Neural cell (in vitro differentiated cells): ENCODE data around the gene TRPM2.

Experiments
- TF ChIP-seq, protein P1 (sequence below): IDR thresholded peaks from 2 replicates; pipeline ENCODE4 v1.6.1; 2012; ENCODE audit warnings: borderline replicate concordance
- TF ChIP-seq, protein P2 (sequence below): fragments of 450-650 bp; IDR thresholded peaks from 2 replicates; pipeline ENCODE4 v1.5.1; 2014; ENCODE audit warnings: antibody characterized with exemption, mild to moderate bottlenecking, moderate library complexity; ENCODE audit not compliant: poor library complexity, severe bottlenecking

DNA sequence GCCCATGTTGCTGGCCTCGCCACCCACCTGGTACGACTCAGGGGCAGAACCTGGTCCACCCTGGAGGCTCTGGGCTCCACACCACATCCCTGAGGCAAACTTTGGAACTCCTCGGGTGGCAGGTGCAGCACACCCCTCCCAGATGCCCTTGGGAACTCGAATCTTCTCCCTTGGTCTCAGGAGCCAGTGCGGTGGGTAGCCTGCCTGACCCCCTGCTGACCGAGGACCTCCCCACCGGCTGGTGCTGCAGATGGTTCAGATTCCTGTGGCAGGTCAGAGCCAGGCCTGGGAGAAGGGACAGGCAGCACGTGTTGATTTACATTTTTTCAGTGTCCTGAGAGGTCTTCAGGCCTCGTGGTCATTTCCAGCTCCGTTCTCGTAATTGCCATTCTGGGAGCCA is 7.9 kb upstream of the TRPM2 start:
- TF ChIP-seq, protein P1, sequence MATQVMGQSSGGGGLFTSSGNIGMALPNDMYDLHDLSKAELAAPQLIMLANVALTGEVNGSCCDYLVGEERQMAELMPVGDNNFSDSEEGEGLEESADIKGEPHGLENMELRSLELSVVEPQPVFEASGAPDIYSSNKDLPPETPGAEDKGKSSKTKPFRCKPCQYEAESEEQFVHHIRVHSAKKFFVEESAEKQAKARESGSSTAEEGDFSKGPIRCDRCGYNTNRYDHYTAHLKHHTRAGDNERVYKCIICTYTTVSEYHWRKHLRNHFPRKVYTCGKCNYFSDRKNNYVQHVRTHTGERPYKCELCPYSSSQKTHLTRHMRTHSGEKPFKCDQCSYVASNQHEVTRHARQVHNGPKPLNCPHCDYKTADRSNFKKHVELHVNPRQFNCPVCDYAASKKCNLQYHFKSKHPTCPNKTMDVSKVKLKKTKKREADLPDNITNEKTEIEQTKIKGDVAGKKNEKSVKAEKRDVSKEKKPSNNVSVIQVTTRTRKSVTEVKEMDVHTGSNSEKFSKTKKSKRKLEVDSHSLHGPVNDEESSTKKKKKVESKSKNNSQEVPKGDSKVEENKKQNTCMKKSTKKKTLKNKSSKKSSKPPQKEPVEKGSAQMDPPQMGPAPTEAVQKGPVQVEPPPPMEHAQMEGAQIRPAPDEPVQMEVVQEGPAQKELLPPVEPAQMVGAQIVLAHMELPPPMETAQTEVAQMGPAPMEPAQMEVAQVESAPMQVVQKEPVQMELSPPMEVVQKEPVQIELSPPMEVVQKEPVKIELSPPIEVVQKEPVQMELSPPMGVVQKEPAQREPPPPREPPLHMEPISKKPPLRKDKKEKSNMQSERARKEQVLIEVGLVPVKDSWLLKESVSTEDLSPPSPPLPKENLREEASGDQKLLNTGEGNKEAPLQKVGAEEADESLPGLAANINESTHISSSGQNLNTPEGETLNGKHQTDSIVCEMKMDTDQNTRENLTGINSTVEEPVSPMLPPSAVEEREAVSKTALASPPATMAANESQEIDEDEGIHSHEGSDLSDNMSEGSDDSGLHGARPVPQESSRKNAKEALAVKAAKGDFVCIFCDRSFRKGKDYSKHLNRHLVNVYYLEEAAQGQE, result no peak
- TF ChIP-seq, protein P2, sequence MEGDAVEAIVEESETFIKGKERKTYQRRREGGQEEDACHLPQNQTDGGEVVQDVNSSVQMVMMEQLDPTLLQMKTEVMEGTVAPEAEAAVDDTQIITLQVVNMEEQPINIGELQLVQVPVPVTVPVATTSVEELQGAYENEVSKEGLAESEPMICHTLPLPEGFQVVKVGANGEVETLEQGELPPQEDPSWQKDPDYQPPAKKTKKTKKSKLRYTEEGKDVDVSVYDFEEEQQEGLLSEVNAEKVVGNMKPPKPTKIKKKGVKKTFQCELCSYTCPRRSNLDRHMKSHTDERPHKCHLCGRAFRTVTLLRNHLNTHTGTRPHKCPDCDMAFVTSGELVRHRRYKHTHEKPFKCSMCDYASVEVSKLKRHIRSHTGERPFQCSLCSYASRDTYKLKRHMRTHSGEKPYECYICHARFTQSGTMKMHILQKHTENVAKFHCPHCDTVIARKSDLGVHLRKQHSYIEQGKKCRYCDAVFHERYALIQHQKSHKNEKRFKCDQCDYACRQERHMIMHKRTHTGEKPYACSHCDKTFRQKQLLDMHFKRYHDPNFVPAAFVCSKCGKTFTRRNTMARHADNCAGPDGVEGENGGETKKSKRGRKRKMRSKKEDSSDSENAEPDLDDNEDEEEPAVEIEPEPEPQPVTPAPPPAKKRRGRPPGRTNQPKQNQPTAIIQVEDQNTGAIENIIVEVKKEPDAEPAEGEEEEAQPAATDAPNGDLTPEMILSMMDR, result no peak
